SK-N-MC (cell line): ENCODE data around the gene TIPIN.

ENCODE experiments used
- EZH2 ChIP-seq: fragments of 200-600 bp; sonication (generic); IDR thresholded peaks from one replicate; pipeline ENCODE4 v1.6.1; 2017; ENCODE audit warnings: antibody characterized with exemption
- POLR2AphosphoS5 ChIP-seq: IDR thresholded peaks from 2 replicates; pipeline ENCODE4 v1.6.1; 2012; ENCODE audit warnings: mild to moderate bottlenecking, low read depth, low read length, borderline replicate concordance

DNA sequence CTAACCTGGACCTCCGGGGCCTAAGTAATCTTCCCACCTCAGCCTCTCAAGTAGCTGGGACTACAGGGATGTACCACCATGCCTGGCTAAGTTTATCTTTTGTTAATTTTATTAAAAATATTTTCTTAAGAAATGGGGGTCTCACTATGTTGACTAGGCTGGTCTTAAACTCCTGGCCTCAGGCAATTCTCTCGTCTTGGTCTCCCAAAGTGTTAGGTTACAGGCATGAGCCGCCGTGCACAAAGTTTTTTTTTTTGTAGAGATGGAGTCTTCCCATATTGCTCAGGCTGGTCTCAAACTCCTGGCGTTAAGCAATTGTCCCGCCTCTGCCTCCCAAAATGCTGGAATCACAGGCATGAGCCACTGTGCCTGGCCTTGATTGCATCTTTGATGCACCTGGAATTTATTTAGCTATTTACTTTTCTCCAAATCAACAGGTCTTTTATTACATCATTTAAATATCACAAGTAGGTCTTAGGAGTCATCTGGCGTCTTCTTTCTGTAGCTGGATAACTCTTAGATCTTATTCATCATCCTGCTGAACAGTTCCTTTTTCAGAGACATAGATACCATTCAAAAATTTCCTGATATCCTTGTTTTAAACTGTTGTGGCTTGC lies 22.4 kb upstream of the TIPIN start:
- TF ChIP-seq EZH2 (no peak), POLR2AphosphoS5 (no peak)
